Mammary epithelial cell (primary cell): ENCODE results near the gene CBX1.

Experiments used
- CTCF ChIP-seq, 2 donors: IDR thresholded peaks in 1 of 2; conservative IDR thresholded peaks in 1 of 2; 2 replicates each; pipeline ENCODE4 v1.5.1; 2011 to 2012; ENCODE audit warnings: inconsistent platforms in 2 of 2, low read length in 2 of 2, mild to moderate bottlenecking in 2 of 2, control low read depth in 1 of 2, low read depth in 1 of 2; ENCODE audit not compliant: insufficient read depth in 1 of 2; ENCODE audit errors: extremely low read depth in 1 of 2
- EZH2 ChIP-seq: IDR thresholded peaks from 2 replicates; pipeline ENCODE4 v1.6.1; 2012; ENCODE audit warnings: low read length, inconsistent platforms, borderline replicate concordance

DNA sequence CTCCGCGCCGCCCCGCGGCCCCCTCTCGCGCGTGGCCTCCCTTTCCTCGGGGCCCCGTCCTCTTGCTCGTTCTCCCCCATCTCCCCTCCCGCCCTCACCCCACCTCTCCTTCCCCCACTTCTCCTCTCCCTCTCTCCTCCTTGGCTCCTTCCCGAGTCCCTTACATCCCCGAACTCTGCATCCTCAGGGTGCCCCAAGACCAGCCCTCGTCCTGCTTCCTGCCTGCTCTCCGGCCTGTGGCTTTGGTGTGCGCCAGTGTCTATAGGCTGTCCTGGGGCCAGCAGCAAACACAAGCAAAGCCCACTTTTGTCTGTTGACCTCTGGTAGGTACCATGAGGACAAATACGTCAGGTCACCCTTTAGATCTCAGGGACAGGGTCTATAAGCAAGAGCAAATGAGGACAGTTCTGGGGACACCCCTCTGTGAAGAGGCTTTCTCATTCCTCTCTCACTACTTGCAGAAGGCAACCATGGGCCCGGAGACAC, 63.4 kb downstream of the CBX1 start:
- TF ChIP-seq CTCF (conservative IDR thresholded peaks at IDR 0.05 in 1 of 2, IDR thresholded peaks at IDR 0.05 in 1 of 2; ENCODE audit: extremely low read depth in 1 of 2, insufficient read depth in 1 of 2, low read depth in 1 of 2, low read length in 2 of 2) (no peak), EZH2 (peak; percentile 36)
